HEK293 (cell line): ENCODE data around the gene HLA-DPB1.

Experiments used
- CTCF ChIP-seq: fragments of 450-650 bp; formaldehyde crosslinking; IDR thresholded peaks from 2 replicates; pipeline ENCODE4 v1.5.1; 2016; ENCODE audit warnings: missing biosample characterization, missing genetic modification characterization
- KLF1 ChIP-seq: fragments of 450-650 bp; formaldehyde crosslinking; IDR thresholded peaks from 2 replicates; pipeline ENCODE4 v1.5.1; 2016; ENCODE audit warnings: missing biosample characterization, missing genetic modification characterization
- KLF7 ChIP-seq: fragments of 450-650 bp; formaldehyde crosslinking; IDR thresholded peaks from 2 replicates; pipeline ENCODE4 v1.5.1; 2016; ENCODE audit warnings: missing biosample characterization, missing genetic modification characterization, borderline replicate concordance
- ZNF146 ChIP-seq: fragments of 450-650 bp; formaldehyde crosslinking; IDR thresholded peaks from 2 replicates; pipeline ENCODE4 v1.5.1; 2016; ENCODE audit warnings: missing biosample characterization, missing genetic modification characterization
- ZNF24 ChIP-seq: fragments of 450-650 bp; formaldehyde crosslinking; IDR thresholded peaks from 2 replicates; pipeline ENCODE4 v1.5.1; 2016; ENCODE audit warnings: missing biosample characterization, missing genetic modification characterization
- ZNF654 ChIP-seq: fragments of 450-650 bp; formaldehyde crosslinking; IDR thresholded peaks from 2 replicates; pipeline ENCODE4 v1.5.1; 2016; ENCODE audit warnings: low read depth, missing biosample characterization, missing genetic modification characterization
- ZNF707 ChIP-seq: fragments of 450-650 bp; formaldehyde crosslinking; IDR thresholded peaks from 2 replicates; pipeline ENCODE4 v1.5.1; 2016; ENCODE audit warnings: missing biosample characterization, missing genetic modification characterization

GRCh38 chr6:33126101-33126714 lies 50.4 kb downstream of the HLA-DPB1 start:
- TF ChIP-seq CTCF (tag by site-specific recombination) (no peak), ZNF24 (tag by site-specific recombination) (no peak), ZNF146 (tag by site-specific recombination) (no peak), ZNF654 (peak; percentile 14), KLF7 (no peak), KLF1 (tag by site-specific recombination) (no peak), ZNF707 (tag by site-specific recombination) (no peak)
